Testis (tissue), 3 donors: ENCODE measurements around the gene GADD45G. TPM values are rescaled to one million over a fixed set of nuclear protein-coding genes. Genes with fewer than 3 reads are reported as not detected.

Source experiments
- DNase-seq: peaks from one replicate; pipeline ENCODE4 v3.0.0-alpha.2; 2019
- H3K27ac ChIP-seq, 2 donors: fragments of 200-600 bp; sonication (generic); one replicate each; pipeline ENCODE4 v1.5.1; 2019
- H3K27me3 ChIP-seq: fragments of 200-600 bp; sonication (generic); one replicate; pipeline ENCODE4 v1.5.1; 2019
- H3K36me3 ChIP-seq: fragments of 200-600 bp; sonication (generic); one replicate; pipeline ENCODE4 v1.5.1; 2017; ENCODE audit warnings: low read depth; ENCODE audit errors: missing control alignments
- H3K4me1 ChIP-seq: fragments of 200-600 bp; sonication (generic); one replicate; pipeline ENCODE4 v1.5.1; 2019
- H3K4me3 ChIP-seq, 2 donors: fragments of 200-600 bp; sonication (generic); one replicate each; pipeline ENCODE4 v1.5.1; 2017 to 2019
- H3K9me3 ChIP-seq: fragments of 200-600 bp; sonication (generic); one replicate; pipeline ENCODE4 v1.5.1; 2017
- CTCF ChIP-seq, 3 experiments: fragments of 450-650 bp in 2 of 3; fragments of 200-600 bp in 1 of 3; sonication (generic) in 1 of 3; IDR thresholded peaks; one replicate each; pipeline ENCODE4 v1.5.1; 2016 to 2019; ENCODE audit warnings: antibody characterized with exemption in 3 of 3, mild to moderate bottlenecking in 2 of 3, moderate library complexity in 1 of 3
- POLR2A ChIP-seq: fragments of 450-650 bp; IDR thresholded peaks from one replicate; pipeline ENCODE4 v1.6.1; 2017; ENCODE audit warnings: antibody characterized with exemption, mild to moderate bottlenecking, moderate library complexity
- WGBS, 2 donors: methylation state at CpG; one replicate each; pipeline ENCODE4 v1.1.5; 2018; 5-methylcytosine and 5-hydroxymethylcytosine counted together
- intact Hi-C: fragments of 100-400 bp; cut with DNase I; formaldehyde crosslinking; loops from one replicate; pipeline ENCODE4 v1.15.1; 2023; ENCODE audit warnings: low total_unique reads
- polyA plus RNA-seq: library from polyadenylated mRNA; stranded (reverse); fragments of 350-450 nt; fragmentation: Illumina TruSeq; extraction: RNeasy Lipid Tissue Mini Kit (QIAGEN cat#74804); gene quantifications from one replicate; pipeline ENCODE4 v1.2.3, GENCODE V29; 2014; ENCODE audit warnings: low read depth, low replicate concordance; ENCODE audit not compliant: insufficient read depth
- total RNA-seq, 2 donors: library from RNA; depleted of rRNA; stranded (reverse); fragments of >200 nt; gene quantifications; one replicate each; pipeline ENCODE4 v1.2.3, GENCODE V29; 2016

GADD45G gene
- total and polyA plus RNA-seq, 3 donors from 2014 or later: 29.1 to 72.8 (median 66.1) TPM

DNA sequence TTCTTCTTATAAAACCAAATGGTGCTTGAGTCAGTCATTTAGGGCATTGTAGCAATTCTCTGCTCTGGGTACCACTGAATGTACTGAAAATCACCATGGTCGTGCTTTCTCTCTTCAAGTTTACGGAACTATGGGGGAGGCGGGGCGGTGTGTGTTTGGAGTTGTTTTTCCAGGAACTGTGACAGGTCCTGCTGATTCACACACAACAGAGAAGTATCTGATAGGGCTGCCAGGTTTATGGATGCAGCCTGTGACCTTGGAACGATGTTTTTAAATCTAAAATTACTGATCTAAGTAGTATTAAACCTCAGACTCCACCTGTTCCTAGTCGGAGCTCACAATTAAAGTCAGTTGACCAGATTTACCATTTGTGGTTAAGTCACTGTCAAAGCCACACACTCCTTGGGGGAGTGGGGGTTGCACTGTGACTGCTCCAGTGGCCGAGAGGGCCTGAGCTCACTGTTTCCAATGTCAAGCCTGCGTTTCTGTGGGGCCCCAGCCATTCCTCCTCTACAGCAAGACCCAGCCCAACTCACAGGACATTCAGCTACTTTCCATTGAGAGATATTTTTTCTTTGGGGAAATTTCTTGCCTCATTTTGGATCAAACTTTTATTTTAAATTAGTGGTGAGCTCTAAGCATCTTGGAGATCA is 44.4 kb downstream of the GADD45G start:
- no peaks in the 10 kb centered on the region for H3K27me3 ChIP-seq
- 83 to 84% methylated on average over 8 of the region's 8 CpGs for WGBS, 2 donors
- no peak overlapping the region for H3K4me3 ChIP-seq
- no peak overlapping the region for H3K27ac ChIP-seq
- intact Hi-C loops: no loop called here
- H3K36me3 ChIP-seq: no peaks in the 10 kb centered on the region
- TF ChIP-seq CTCF (IDR thresholded peaks at IDR 0.05) (no peak), POLR2A (no peak)
- peaks cover 4% of the 10 kb centered on the region for H3K4me1 ChIP-seq
- no peak for DNase-seq
- no peaks in the 10 kb centered on the region for H3K9me3 ChIP-seq

DNA sequence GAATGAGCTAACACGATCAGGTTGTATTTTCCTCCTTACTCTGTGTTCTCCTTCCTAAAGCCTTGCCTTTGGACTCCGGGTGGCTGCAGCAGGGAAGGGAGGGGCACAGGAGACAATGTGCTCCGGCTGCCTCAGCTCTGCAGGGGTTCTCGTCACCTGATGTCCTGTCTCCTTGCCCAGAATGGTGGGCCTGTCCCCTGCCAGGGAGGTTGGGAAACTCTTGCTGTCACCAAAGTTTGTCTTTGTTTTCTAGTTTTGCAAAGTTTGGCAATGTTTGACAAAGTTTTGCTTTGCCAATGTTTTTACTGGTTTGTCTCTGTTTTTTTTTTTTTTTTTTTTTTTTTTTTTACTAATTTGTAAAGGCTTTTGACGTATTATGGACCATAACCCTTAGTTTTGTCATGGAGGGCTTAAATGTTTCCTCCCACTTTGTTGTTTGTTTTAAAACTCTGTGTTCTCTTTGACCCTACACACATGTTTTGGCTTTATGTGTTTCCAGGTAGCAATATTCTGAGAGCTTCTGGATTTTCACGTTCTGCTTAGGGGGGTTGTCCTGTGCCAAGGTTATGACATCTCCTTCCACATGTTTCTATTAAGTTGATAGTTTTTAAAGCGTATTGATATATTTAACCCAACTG is 49.3 kb downstream of the GADD45G start:
- Histone ChIP-seq H3K9me3 (no peaks in the 10 kb centered on the region), H3K27ac (peak overlapping the region in 1 of 2 donors; percentile 2), H3K36me3 (no peaks in the 10 kb centered on the region), H3K4me3 (no peak overlapping the region), H3K27me3 (no peaks in the 10 kb centered on the region), H3K4me1 (peaks cover 26% of the 10 kb centered on the region)
- intact Hi-C loops: no loop called here
- no peak for TF ChIP-seq POLR2A
- no peak for TF ChIP-seq CTCF (IDR thresholded peaks at IDR 0.05)
- peak; percentile 37 for DNase-seq
- WGBS, 2 donors: 55 to 59% methylated on average over 7 of the region's 7 CpGs

DNA sequence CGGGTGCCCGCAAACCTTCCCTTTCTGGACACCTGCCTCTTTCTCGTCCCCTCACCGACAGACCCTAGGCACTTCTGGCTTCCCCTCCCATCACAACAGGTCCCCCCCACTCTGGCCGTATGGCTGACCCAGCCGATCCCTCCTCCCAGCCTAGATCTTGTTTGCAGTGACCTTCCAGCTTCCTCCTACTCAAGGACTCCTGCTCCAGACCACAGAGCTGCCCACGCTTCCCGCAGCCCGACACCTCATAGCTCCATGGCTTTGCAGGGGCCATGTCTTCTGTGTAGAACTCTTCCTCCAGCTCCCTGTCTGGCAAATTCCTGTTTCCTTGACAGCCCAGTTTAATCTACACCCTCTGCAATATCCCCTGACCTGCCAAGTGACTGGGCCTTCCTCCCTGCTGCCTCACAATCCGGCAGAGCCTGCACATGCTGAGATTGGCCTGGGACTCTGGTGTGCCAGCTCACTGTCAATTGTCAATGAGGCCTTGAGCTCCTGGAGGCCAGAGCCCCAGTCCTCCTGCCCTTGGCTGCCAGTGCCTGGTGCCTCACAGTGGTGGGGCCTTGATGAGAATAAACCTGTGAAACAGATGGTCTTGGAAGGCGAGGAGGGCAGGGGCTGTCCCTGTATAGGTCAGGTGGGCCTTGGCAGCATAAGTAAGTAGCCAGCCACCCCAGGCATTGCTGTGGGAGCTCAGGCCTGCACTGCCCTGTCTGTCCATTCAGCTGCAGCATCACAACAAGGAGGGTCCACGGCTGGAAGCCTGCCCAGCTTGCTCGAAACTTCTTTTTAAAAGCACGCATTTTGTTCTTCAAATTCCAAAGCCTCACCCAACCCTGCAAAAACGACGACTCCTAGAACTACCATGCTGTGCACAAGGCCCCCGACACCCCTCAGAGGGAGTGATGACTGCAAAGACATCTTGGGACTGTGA is 50.5 kb downstream of the GADD45G start:
- intact Hi-C loops: no loop called here
- no peak for TF ChIP-seq CTCF (IDR thresholded peaks at IDR 0.05)
- no peak for TF ChIP-seq POLR2A
- 46 to 58% methylated on average over 17 of the region's 17 CpGs for WGBS, 2 donors

More for the DNA sequence above, 50.5 kb downstream of the GADD45G start:
- H3K36me3 ChIP-seq: no peaks in the 10 kb centered on the region
- H3K27ac ChIP-seq: peak overlapping the region; percentile 1 to 2
- peaks cover 26% of the 10 kb centered on the region for H3K4me1 ChIP-seq
- no peaks in the 10 kb centered on the region for H3K27me3 ChIP-seq
- peak; percentile 44 for DNase-seq
- no peaks in the 10 kb centered on the region for H3K9me3 ChIP-seq
- H3K4me3 ChIP-seq: no peak overlapping the region

Other genes with a start within 250 kb of the GADD45G start
- gene SEMA4D, start 106.9 kb upstream of the GADD45G start, total RNA-seq: 10 to 100 TPM; 38.7 to 53.1 TPM
- gene SEMA4D, start 106.9 kb upstream of the GADD45G start, polyA plus RNA-seq: 26.2 TPM